GM12875 (cell line): ENCODE measurements around the gene PHYKPL.

Source experiments
- H3K4me3 ChIP-seq: one replicate; pipeline ENCODE4 v1.5.1; 2011; ENCODE audit warnings: low read depth, low read length, control low read depth
- TF ChIP-seq, protein P1 (sequence below): IDR thresholded peaks from 2 replicates; pipeline ENCODE4 v1.5.1; 2011; ENCODE audit warnings: low read depth, mild to moderate bottlenecking, control low read depth, inconsistent platforms, low read length, moderate library complexity, borderline replicate concordance; ENCODE audit not compliant: insufficient read depth

Gene PHYKPL

DNA sequence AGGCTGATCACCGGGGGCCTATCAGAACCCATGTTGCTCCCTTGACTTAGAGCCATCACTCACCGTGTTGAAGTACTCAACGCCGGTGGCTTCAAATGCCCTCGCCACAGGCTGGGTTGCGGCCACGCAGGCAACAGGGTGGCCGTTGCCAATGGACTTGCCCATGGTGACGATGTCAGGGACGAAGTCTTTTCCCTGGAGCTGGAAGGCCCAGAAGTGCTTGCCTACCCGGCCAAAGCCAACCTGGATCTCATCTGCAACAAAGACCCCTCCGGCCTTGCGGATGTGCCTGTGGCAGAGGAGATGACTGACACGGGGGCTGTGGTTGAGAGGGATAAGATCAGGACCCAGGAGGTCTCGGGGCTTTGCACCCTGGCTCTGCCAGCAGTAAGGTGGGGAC, 10.3 kb downstream of the PHYKPL start:
- no peak overlapping the region for H3K4me3 ChIP-seq
- TF ChIP-seq, protein P1, sequence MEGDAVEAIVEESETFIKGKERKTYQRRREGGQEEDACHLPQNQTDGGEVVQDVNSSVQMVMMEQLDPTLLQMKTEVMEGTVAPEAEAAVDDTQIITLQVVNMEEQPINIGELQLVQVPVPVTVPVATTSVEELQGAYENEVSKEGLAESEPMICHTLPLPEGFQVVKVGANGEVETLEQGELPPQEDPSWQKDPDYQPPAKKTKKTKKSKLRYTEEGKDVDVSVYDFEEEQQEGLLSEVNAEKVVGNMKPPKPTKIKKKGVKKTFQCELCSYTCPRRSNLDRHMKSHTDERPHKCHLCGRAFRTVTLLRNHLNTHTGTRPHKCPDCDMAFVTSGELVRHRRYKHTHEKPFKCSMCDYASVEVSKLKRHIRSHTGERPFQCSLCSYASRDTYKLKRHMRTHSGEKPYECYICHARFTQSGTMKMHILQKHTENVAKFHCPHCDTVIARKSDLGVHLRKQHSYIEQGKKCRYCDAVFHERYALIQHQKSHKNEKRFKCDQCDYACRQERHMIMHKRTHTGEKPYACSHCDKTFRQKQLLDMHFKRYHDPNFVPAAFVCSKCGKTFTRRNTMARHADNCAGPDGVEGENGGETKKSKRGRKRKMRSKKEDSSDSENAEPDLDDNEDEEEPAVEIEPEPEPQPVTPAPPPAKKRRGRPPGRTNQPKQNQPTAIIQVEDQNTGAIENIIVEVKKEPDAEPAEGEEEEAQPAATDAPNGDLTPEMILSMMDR: no peak

DNA sequence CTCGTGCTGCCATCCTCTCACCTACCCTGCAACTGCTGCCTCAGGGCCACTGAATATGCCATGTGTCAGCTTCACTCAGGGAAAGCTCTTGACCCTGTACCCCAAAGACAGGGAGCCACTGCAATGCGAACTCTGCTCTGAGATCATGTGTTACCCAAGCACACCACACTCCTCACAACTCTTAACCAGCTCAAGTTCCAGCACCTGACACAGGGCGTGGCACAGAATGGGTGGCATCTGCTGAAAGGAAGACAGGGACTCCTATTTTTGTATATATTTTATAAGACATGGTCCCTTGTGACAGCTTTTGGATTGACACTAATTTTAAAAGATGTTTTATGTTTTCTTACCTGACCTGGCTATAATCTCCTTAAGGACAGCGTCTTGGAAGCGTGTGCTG, 10.7 kb downstream of the PHYKPL start:
- H3K4me3 ChIP-seq: no peak overlapping the region
- TF ChIP-seq, protein P1: no peak

DNA sequence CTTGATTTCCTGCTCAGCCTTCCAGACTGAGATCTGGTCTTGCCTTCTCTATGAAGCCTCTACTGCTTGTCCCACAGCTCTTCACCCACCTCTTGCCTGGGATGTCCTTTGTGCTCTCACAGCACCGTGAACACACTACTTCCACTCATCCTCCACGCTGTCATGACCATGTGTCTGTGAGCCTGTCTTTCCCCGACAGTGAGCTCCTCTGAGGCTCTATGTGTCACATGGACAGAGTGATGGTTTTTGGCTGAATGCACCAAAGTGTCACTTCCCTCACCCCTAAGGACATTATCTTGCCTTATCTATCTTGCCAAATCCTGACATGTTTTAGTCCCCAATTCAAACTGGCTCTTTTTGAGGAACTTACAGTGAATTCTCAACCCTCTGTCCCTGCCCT, 11.3 kb downstream of the PHYKPL start:
- TF ChIP-seq, protein P1: no peak
- H3K4me3 ChIP-seq: no peak overlapping the region

DNA sequence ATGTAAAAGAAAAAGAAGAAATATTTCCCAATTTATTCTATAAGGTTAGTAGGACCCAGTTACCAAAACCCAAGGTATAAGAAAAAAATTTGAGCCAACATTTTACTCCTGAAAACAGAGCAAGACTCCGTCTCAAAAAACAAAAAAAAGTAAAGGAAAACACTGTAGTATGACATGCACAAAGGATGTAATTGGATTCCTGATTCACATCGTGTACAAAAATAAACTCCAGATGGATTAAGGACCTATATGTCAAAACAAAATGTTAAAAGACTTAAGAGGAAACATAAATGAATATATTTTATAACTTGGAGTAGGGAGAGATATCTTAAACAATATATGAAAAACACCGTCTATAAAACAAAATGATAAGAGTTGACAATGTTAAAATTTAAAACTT, 13.8 kb downstream of the PHYKPL start:
- H3K4me3 ChIP-seq: no peak overlapping the region
- TF ChIP-seq, protein P1: no peak

DNA sequence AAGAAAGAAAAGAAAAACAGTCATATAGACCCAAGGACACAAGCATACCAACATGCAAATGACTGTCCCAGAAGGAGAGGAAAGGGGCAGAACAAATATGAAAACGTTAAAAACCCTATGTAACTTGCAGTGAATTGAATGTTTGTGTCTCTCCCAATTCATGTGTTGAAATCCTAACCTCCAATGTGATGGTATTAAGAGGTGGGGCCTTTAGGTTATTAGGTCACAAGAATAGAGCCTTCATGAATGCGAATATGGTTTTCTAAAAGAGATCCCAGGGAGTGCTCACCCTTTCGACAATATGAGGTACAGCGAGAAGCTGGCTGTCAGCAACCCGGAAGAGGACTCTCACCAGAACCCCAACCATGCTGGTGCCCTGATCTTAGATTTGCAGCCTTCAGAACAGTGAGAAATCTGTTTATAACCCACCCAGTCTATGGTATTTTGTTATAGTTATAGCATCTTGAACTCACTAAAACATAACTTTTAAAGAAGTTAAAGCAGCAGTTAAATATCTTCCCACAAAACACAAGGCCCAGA, 14.3 kb downstream of the PHYKPL start:
- no peak overlapping the region for H3K4me3 ChIP-seq
- TF ChIP-seq, protein P1: no peak

DNA sequence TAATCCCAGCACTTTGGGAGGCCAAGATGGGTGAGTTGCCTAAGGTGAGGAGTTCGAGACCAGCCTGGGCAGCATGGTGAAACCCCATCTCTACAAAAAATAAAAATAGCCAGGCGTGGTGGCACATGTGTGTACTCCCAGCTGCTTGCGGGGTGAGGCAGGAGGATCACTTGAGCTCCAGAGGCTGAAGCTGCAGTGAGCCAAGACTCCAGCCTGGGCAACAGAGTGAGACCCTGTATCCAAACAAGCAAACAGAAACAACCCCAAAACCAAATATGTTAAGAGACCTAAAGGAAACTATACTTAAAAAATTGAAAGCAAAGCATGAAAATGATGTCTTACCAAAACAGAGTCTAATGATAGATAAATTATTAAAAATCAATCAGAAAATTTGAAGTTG, 15.8 kb downstream of the PHYKPL start:
- H3K4me3 ChIP-seq: no peak overlapping the region
- TF ChIP-seq, protein P1: no peak

DNA sequence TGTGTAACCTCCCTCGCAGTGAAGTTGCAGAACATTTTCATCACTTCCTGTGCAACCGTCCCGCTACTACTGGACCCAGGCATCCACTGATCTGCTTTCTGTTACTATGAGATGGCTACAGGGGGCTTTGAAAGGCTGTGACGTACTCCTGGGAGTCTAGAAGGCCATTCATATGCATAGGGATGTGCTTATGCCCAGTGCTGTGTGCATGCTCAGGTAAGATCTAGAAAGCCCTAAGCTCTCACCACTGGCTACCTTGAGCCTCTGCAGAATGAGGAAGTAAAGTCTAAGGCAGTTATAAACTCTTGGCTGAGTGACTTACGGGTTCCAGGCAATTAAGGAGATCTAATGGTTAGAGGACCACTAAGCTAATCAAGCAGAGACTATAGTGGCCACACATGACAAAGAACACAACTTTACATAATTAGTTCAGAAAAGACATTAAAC, 16.5 kb downstream of the PHYKPL start:
- TF ChIP-seq, protein P1: no peak

More for the DNA sequence above, 16.5 kb downstream of the PHYKPL start:
- H3K4me3 ChIP-seq: no peak overlapping the region
